Hepatocyte (in vitro differentiated cells): ENCODE data around the gene SRXN1. TPM values are rescaled to one million over a fixed set of nuclear protein-coding genes. Genes with fewer than 3 reads are reported as not detected.

Experiments
- DNase-seq: peaks from one replicate; pipeline ENCODE4 v3.0.0-alpha.2; 2016; ENCODE audit warnings: low spot score
- H2AFZ ChIP-seq: fragments of 200-600 bp; sonication (generic); 2 replicates; pipeline ENCODE4 v1.6.0; 2016; ENCODE audit warnings: antibody characterized with exemption, mild to moderate bottlenecking
- H3K27ac ChIP-seq: fragments of 200-600 bp; sonication (generic); 2 replicates; pipeline ENCODE4 v1.5.1; 2016; ENCODE audit warnings: mild to moderate bottlenecking
- H3K27me3 ChIP-seq: fragments of 200-600 bp; sonication (generic); 2 replicates; pipeline ENCODE4 v1.6.1; 2016
- H3K36me3 ChIP-seq: fragments of 200-600 bp; sonication (generic); replicated peaks from 2 replicates; pipeline ENCODE4 v1.5.1; 2016; ENCODE audit warnings: low read depth; ENCODE audit not compliant: insufficient read depth
- H3K4me1 ChIP-seq: fragments of 200-600 bp; sonication (generic); 2 replicates; pipeline ENCODE4 v1.5.1; 2016; ENCODE audit warnings: mild to moderate bottlenecking, moderate library complexity; ENCODE audit not compliant: insufficient read depth
- H3K4me2 ChIP-seq: fragments of 200-600 bp; sonication (generic); 2 replicates; pipeline ENCODE4 v1.6.0; 2016
- H3K4me3 ChIP-seq: fragments of 200-600 bp; sonication (generic); 2 replicates; pipeline ENCODE4 v1.5.1; 2016; ENCODE audit warnings: mild to moderate bottlenecking
- H3K79me2 ChIP-seq: fragments of 200-600 bp; sonication (generic); 2 replicates; pipeline ENCODE4 v1.6.0; 2017; ENCODE audit warnings: mild to moderate bottlenecking
- H3K9me2 ChIP-seq: fragments of 200-600 bp; sonication (generic); replicated peaks from 2 replicates; pipeline ENCODE4 v1.6.0; 2017; ENCODE audit warnings: mild to moderate bottlenecking; ENCODE audit not compliant: insufficient read depth
- H3K9me3 ChIP-seq: fragments of 200-600 bp; sonication (generic); 2 replicates; pipeline ENCODE4 v1.5.1; 2016; ENCODE audit warnings: low read depth, mild to moderate bottlenecking
- H4K20me1 ChIP-seq: fragments of 200-600 bp; sonication (generic); 2 replicates; pipeline ENCODE4 v1.6.0; 2016; ENCODE audit warnings: mild to moderate bottlenecking; ENCODE audit not compliant: insufficient read depth, poor library complexity, severe bottlenecking
- CTCF ChIP-seq: fragments of 200-600 bp; sonication (generic); IDR thresholded peaks from 2 replicates; pipeline ENCODE4 v1.5.1; 2016; ENCODE audit warnings: antibody characterized with exemption, mild to moderate bottlenecking; ENCODE audit not compliant: poor library complexity
- EZH2 ChIP-seq: fragments of 200-600 bp; sonication (generic); IDR thresholded peaks from 2 replicates; pipeline ENCODE4 v1.6.1; 2016; ENCODE audit warnings: antibody characterized with exemption, mild to moderate bottlenecking, borderline replicate concordance
- EZH2phosphoT487 ChIP-seq: fragments of 200-600 bp; sonication (generic); IDR thresholded peaks from one replicate; pipeline ENCODE4 v1.6.1; 2018; ENCODE audit warnings: antibody characterized with exemption, mild to moderate bottlenecking, low read depth, moderate library complexity; ENCODE audit not compliant: unreplicated experiment, severe bottlenecking
- WGBS: methylation state at CpG from one replicate; pipeline ENCODE4 v1.1.6; 2016; ENCODE audit warnings: low lambda C conversion rate; ENCODE audit errors: missing lambda C conversion rate; 5-methylcytosine and 5-hydroxymethylcytosine counted together
- polyA plus RNA-seq: library from polyadenylated mRNA; unstranded; fragments of >200 nt; fragmentation: Nextera tagmentation; extraction: Ambion mirVana; gene quantifications from 2 replicates; pipeline ENCODE4 v1.2.1, GENCODE V29; 2016
- total RNA-seq: library from RNA; depleted of rRNA; stranded (reverse); fragments of >200 nt; gene quantifications from 2 replicates; pipeline ENCODE4 v1.2.3, GENCODE V29; 2014

The SRXN1 gene
- total and polyA plus RNA-seq, 2 experiments from 2014 or later: 39.6 to 42.2 TPM

DNA sequence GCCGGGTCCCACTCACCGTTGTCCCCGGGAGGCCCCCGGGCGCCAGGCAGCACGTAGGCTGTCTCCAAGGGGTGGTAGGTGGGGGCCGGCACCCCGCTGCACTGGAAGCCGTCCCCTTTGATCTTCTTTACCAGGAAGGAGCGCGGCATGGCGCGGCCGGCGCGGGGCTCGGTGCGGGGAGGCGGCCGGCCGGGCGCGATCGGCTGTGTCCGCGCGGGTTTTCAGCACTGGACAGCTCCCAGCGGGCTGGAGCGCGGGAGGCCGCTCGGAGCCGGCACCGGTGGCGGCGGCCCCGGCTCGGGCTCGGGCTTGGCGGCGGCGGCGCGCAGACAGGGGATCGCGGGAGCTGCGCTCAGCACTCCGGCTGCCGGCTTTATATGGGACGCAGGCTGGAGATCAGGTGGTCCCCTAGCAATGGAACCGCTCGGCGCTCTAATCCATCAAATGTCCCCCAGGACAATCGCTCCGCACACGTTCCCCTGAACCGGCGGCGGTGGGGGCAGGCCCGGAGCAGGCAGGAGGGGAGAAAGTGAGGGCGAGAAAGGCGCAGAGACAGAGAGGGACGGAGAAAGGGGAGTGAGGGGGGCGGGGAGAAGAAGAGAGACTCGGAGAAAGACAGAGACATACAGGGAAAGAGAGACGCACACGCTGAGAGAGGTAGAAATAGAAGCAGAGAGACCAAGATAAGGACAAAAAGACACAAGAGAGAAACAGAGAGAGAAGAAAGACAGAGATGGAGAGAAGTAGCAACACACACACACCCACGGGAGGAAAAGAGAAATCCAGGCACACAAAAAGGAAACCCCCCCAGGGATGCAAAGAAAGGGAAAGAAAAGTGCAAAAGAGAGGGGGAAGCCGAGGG is 22.7 kb upstream of the SRXN1 start, which contains the start of gene SCRT2:
TSS of gene SCRT2 (minus strand) at position 350 of the 862 bp plus-strand sequence. CDS start at position 149, 201 bp downstream.
- H4K20me1 ChIP-seq: peaks cover 4% of the 10 kb centered on the region
- H2AFZ ChIP-seq: no peak within 1 kb of the TSS
- H3K27me3 ChIP-seq: peaks cover 65% of the 10 kb centered on the region
- H3K36me3 ChIP-seq: no peaks in the 10 kb centered on the region
- DNase-seq: peak; percentile 92
- no peaks in the 10 kb centered on the region for H3K9me3 ChIP-seq
- peaks cover 8% of the 10 kb centered on the region for H3K4me1 ChIP-seq
- H3K4me2 ChIP-seq: peak within 1 kb of the TSS; percentile 86
- no peak within 1 kb of the TSS for H3K27ac ChIP-seq
- H3K9me2 ChIP-seq: no peaks in the 10 kb centered on the region
- WGBS: 2% methylated on average over 45 of the region's 69 CpGs
- no peaks in the 10 kb centered on the region for H3K79me2 ChIP-seq
- TF ChIP-seq EZH2 (peak; percentile 54), CTCF (no peak)
- no peak within 1 kb of the TSS for H3K4me3 ChIP-seq

- no peak for DNase-seq
- Histone ChIP-seq H3K36me3 (no peaks in the 10 kb centered on the region), H3K4me3 (no peak overlapping the region), H3K79me2 (no peaks in the 10 kb centered on the region), H3K9me3 (no peaks in the 10 kb centered on the region), H3K27me3 (peaks cover 59% of the 10 kb centered on the region), H3K27ac (no peak overlapping the region), H3K4me2 (peak overlapping the region; percentile 86), H3K9me2 (no peaks in the 10 kb centered on the region), H3K4me1 (peaks cover 8% of the 10 kb centered on the region), H4K20me1 (peaks cover 4% of the 10 kb centered on the region), H2AFZ (no peak overlapping the region)
- no peak for TF ChIP-seq EZH2phosphoT487
- TF ChIP-seq EZH2: no peak
- TF ChIP-seq CTCF: no peak
- 12% methylated on average over 16 of the region's 25 CpGs for WGBS
Measured at GRCh38 chr20:675033-675452, 22.0 kb upstream of the SRXN1 start.

DNA sequence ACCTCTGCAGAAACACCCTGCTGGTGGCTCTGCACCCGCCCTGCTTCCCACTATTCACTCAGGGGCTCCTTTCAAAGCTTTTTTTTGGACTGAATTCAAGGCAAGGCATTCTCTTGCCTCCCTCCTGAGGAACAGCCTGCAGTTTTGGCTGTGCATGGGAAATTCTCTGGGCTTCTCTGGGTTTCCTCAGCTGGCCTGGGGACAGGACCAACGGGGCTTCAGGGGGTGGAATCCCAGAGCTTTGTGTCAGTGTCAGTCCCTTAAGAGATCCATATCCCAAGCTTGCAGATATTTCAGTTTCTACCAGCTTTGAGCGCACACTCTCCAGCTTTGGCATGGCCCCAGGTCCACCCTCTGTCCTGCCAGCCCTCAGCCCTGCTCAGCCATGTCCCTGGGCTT is 20.6 kb upstream of the SRXN1 start:
- peaks cover 46% of the 10 kb centered on the region for H3K27me3 ChIP-seq
- DNase-seq: no peak
- no peaks in the 10 kb centered on the region for H3K9me2 ChIP-seq
- H3K36me3 ChIP-seq: no peaks in the 10 kb centered on the region
- H3K4me1 ChIP-seq: peaks cover 8% of the 10 kb centered on the region
- no peaks in the 10 kb centered on the region for H3K79me2 ChIP-seq
- WGBS: 70% methylated on average over 3 of the region's 3 CpGs
- no peak overlapping the region for H3K4me2 ChIP-seq
- TF ChIP-seq CTCF (no peak), EZH2phosphoT487 (no peak), EZH2 (no peak)
- no peaks in the 10 kb centered on the region for H3K9me3 ChIP-seq
- H2AFZ ChIP-seq: no peak overlapping the region
- no peak overlapping the region for H3K27ac ChIP-seq
- H4K20me1 ChIP-seq: peaks cover 4% of the 10 kb centered on the region
- H3K4me3 ChIP-seq: no peak overlapping the region
